KMS-11 (cell line): Measurements from ENCODE around the gene CCDC159.
"Not testable (repeated sequence)": the region's sequence is repeated elsewhere in the genome, so short reads cannot be mapped to it uniquely, and the experiment has no call there.

Experiments used
- H2AFZ ChIP-seq: fragments of 200-600 bp; sonication (generic); 2 replicates; pipeline ENCODE4 v1.6.1; 2016; ENCODE audit warnings: antibody characterized with exemption, mixed run types, low read depth
- H3K27ac ChIP-seq: fragments of 200-600 bp; sonication (generic); 2 replicates; pipeline ENCODE4 v1.6.1; 2016; ENCODE audit warnings: mild to moderate bottlenecking, mixed run types
- H3K27me3 ChIP-seq: fragments of 200-600 bp; sonication (generic); 2 replicates; pipeline ENCODE4 v1.6.1; 2017; ENCODE audit warnings: mild to moderate bottlenecking, low read depth, mixed run types, moderate library complexity; ENCODE audit not compliant: insufficient read depth
- H3K36me3 ChIP-seq: fragments of 200-600 bp; sonication (generic); 2 replicates; pipeline ENCODE4 v1.6.1; 2017; ENCODE audit warnings: mild to moderate bottlenecking, mixed run types; ENCODE audit not compliant: insufficient read depth
- H3K4me1 ChIP-seq: fragments of 200-600 bp; sonication (generic); 2 replicates; pipeline ENCODE4 v1.6.1; 2016; ENCODE audit warnings: mild to moderate bottlenecking, low read depth, mixed run types; ENCODE audit not compliant: poor library complexity, severe bottlenecking
- H3K4me2 ChIP-seq: fragments of 200-600 bp; sonication (generic); 2 replicates; pipeline ENCODE4 v1.7.0; 2016; ENCODE audit warnings: mild to moderate bottlenecking, mixed run types
- H3K4me3 ChIP-seq: fragments of 200-600 bp; sonication (generic); IDR thresholded peaks from 2 replicates; pipeline ENCODE4 v1.6.1; 2017; ENCODE audit warnings: low read depth, low read length, mixed read lengths; ENCODE audit not compliant: insufficient read depth
- H3K79me2 ChIP-seq: fragments of 200-600 bp; sonication (generic); 2 replicates; pipeline ENCODE4 v1.6.1; 2016; ENCODE audit warnings: low read depth, mixed run types; ENCODE audit not compliant: insufficient read depth
- H3K9ac ChIP-seq: fragments of 200-600 bp; sonication (generic); 2 replicates; pipeline ENCODE4 v1.6.1; 2016; ENCODE audit warnings: mild to moderate bottlenecking, mixed run types
- H4K20me1 ChIP-seq: fragments of 200-600 bp; sonication (generic); 2 replicates; pipeline ENCODE4 v1.6.1; 2016; ENCODE audit warnings: mild to moderate bottlenecking, mixed run types; ENCODE audit not compliant: insufficient read depth
- TF ChIP-seq, protein P1 (sequence below): fragments of 200-600 bp; sonication (generic); conservative IDR thresholded peaks from 2 replicates; pipeline ENCODE4 v1.6.1; 2017; ENCODE audit warnings: low read depth, mild to moderate bottlenecking, antibody characterized with exemption, low read length, moderate library complexity, mixed read lengths

Gene CCDC159

GRCh38 chr19:11306337-11306736 lies 40.0 kb upstream of the CCDC159 start:
- Histone ChIP-seq H3K4me3 (no peak overlapping the region), H3K36me3 (no peaks in the 10 kb centered on the region), H3K4me1 (no peaks in the 10 kb centered on the region), H2AFZ (no peak overlapping the region), H3K79me2 (no peaks in the 10 kb centered on the region), H4K20me1 (no peaks in the 10 kb centered on the region), H3K4me2 (no peak overlapping the region), H3K27me3 (peaks cover 3% of the 10 kb centered on the region; the same call in 1 of the 2 replicates), H3K9ac (no peak overlapping the region), H3K27ac (no peak overlapping the region)
- TF ChIP-seq, protein P1, sequence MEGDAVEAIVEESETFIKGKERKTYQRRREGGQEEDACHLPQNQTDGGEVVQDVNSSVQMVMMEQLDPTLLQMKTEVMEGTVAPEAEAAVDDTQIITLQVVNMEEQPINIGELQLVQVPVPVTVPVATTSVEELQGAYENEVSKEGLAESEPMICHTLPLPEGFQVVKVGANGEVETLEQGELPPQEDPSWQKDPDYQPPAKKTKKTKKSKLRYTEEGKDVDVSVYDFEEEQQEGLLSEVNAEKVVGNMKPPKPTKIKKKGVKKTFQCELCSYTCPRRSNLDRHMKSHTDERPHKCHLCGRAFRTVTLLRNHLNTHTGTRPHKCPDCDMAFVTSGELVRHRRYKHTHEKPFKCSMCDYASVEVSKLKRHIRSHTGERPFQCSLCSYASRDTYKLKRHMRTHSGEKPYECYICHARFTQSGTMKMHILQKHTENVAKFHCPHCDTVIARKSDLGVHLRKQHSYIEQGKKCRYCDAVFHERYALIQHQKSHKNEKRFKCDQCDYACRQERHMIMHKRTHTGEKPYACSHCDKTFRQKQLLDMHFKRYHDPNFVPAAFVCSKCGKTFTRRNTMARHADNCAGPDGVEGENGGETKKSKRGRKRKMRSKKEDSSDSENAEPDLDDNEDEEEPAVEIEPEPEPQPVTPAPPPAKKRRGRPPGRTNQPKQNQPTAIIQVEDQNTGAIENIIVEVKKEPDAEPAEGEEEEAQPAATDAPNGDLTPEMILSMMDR = no peak

DNA sequence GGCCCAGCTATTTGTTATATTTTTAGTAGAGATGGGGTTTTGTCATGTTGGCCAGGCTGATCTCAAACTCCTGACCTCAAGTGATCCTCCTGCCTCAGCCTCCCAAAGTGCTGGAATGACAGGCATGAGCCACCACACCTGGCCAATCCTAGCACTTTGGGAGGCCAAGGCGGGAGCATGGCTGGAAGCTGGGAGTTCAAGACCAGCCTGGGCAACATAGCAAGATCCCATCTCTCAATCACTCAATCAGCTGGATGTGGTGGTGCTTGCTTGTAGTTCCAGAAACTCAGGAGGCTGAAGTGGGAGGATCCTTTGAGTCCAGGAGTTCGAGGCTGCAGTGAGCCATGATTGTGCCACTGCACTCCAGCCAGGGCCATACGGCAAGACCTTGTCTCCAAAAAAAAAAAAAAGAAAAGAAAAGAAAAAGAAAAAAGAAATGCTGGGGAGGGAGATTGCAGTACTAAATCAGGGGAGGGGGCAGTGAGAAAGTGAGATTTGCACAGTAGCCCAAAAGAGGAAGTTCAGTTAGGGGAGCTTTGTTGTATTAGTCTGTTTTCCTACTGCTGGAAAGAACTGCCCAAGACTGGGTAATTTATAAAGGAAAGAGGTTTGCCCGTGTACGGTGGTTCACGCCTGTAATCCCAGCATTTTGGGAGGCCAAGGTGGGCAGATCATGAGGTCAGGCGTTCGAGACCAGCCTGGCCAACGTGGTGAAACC lies 25.9 kb upstream of the CCDC159 start:
- H3K4me1 ChIP-seq = peaks cover 58% of the 10 kb centered on the region
- not testable (repeated sequence) for H2AFZ ChIP-seq

GRCh38 chr19:11321191-11322126 lies 24.9 kb upstream of the CCDC159 start:
- no peak overlapping the region for H3K4me3 ChIP-seq
- no peak overlapping the region for H2AFZ ChIP-seq
- no peaks in the 10 kb centered on the region for H3K27me3 ChIP-seq
- TF ChIP-seq, protein P1 = no peak
- no peak overlapping the region for H3K4me2 ChIP-seq
- no peaks in the 10 kb centered on the region for H3K79me2 ChIP-seq
- no peaks in the 10 kb centered on the region for H3K36me3 ChIP-seq
- H4K20me1 ChIP-seq = no peaks in the 10 kb centered on the region
- no peak overlapping the region for H3K9ac ChIP-seq
- H3K27ac ChIP-seq = no peak overlapping the region
- peaks cover 49% of the 10 kb centered on the region for H3K4me1 ChIP-seq

More for the DNA sequence above, 25.9 kb upstream of the CCDC159 start:
- not testable (repeated sequence) for H3K27ac ChIP-seq, H3K9ac ChIP-seq, H3K36me3 ChIP-seq, H3K4me2 ChIP-seq, H3K4me3 ChIP-seq, H3K79me2 ChIP-seq, H3K27me3 ChIP-seq, H4K20me1 ChIP-seq

DNA sequence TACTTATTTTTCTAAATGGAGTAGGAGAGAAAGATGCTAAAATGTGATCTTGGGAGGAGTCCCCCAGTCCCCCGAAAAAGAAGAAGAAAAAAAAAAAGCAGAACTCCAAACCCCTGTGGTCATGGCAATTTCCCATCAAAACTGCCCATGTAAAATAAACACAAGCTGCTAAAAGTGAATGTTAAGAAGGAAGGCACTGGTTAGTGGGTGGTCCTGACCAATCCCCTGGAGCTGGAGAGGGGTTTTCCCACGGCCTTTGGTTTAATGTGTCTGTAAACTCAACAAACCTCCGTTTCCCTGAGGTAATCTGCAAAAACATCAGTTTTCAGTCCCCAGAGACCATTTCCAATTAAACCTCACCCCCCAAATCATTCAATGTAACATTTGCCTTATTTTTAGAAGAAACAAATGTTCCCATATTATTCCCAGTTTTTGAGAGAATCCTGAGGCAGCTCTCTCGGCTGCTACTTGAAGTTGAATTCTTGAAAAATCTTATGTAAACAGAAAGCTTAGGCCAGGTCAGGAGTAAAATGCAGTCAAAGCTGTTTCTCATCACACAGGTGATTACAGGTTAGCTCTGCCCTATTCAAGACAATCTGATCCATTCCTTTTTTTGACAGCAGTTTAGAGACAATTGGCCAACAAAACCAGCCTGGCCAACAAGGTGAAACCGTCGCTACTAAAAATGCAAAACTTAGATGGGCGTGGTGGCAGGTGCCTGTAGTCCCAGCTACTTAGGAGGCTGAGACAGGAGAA lies 23.9 kb upstream of the CCDC159 start:
- no peaks in the 10 kb centered on the region for H3K36me3 ChIP-seq
- no peak overlapping the region for H3K4me3 ChIP-seq
- H2AFZ ChIP-seq = no peak overlapping the region
- H3K27ac ChIP-seq = no peak overlapping the region; the same call in 1 of the 2 replicates
- TF ChIP-seq, protein P1 = no peak
- no peaks in the 10 kb centered on the region for H3K79me2 ChIP-seq
- H3K4me2 ChIP-seq = peak overlapping the region; percentile 86; the same call in 1 of the 2 replicates
- no peaks in the 10 kb centered on the region for H4K20me1 ChIP-seq
- H3K4me1 ChIP-seq = peaks cover 45% of the 10 kb centered on the region
- no peaks in the 10 kb centered on the region for H3K27me3 ChIP-seq
- no peak overlapping the region for H3K9ac ChIP-seq
